Measurements from ENCODE around the gene ZNF341.
"Not testable (repeated sequence)": the region's sequence is repeated elsewhere in the genome, so short reads cannot be mapped to it uniquely, and the experiment has no call there.

ZNF341 gene

GRCh38 chr20:33731693-33732165, at the start of gene ZNF341:
Gene ZNF341, plus strand, starts transcription at chr20:33731996. Its CDS starts 26 bp downstream, at chr20:33732022.
- DNase-seq: peak; percentile 78 to 98 (median 88)
- intact Hi-C loops (cut with DNase I): loop anchor here (5.0 to 10.0 kb wide), 4 partner anchors 44 to 277 kb away; partner anchors contain the start of genes ACTL10, CHMP4B and E2F1

GRCh38 chr20:33684533-33685327, 47.1 kb upstream of the ZNF341 start:
- DNase-seq: no peak
- intact Hi-C loops (cut with DNase I): loop anchor here (5.0 kb wide), 1 partner anchor 48 kb away; the partner anchor contains the start of gene ZNF341

- intact Hi-C loops (cut with DNase I): loop anchor here (5.0 kb wide), 1 partner anchor 47 kb away; the partner anchor contains the start of gene ZNF341
- no peak for DNase-seq
Measured at GRCh38 chr20:33685328-33686099, 46.3 kb upstream of the ZNF341 start.

GRCh38 chr20:33686100-33686983, 45.5 kb upstream of the ZNF341 start, which contains the start of gene E2F1:
Gene E2F1, minus strand, starts transcription at chr20:33686385. Its CDS starts 121 bp downstream, at chr20:33686264.
- intact Hi-C loops (cut with DNase I): loop anchor here (5.0 kb wide), 1 partner anchor 46 kb away; the partner anchor contains the start of gene ZNF341
- DNase-seq: peak; percentile 92 to 99 (median 96)

- intact Hi-C loops (cut with DNase I): loop anchor here (5.0 kb wide), 1 partner anchor 45 kb away; the partner anchor contains the start of gene ZNF341
- no peak for DNase-seq
Measured at GRCh38 chr20:33686984-33687366, 44.8 kb upstream of the ZNF341 start.

GRCh38 chr20:33687370-33687915, 44.4 kb upstream of the ZNF341 start:
- intact Hi-C loops (cut with DNase I): loop anchor here (5.0 kb wide), 1 partner anchor 45 kb away; the partner anchor contains the start of gene ZNF341
- DNase-seq: no peak

- intact Hi-C loops (cut with DNase I): loop anchor here (5.0 kb wide), 1 partner anchor 44 kb away; the partner anchor contains the start of gene ZNF341
- DNase-seq: no peak
Measured at GRCh38 chr20:33687993-33688937, 43.5 kb upstream of the ZNF341 start.

GRCh38 chr20:33688938-33689424, 42.8 kb upstream of the ZNF341 start:
- intact Hi-C loops (cut with DNase I): loop anchor here (5.0 kb wide), 1 partner anchor 43 kb away; the partner anchor contains the start of gene ZNF341
- no peak for DNase-seq

GRCh38 chr20:33689493-33689892, 42.3 kb upstream of the ZNF341 start:
- no peak for DNase-seq
- intact Hi-C loops (cut with DNase I): loop anchor here (5.0 kb wide), 1 partner anchor 43 kb away; the partner anchor contains the start of gene ZNF341

GRCh38 chr20:33689973-33690372, 41.8 kb upstream of the ZNF341 start:
- DNase-seq: no peak
- intact Hi-C loops (cut with DNase I): loop anchor here (5.0 kb wide), 1 partner anchor 42 kb away; the partner anchor contains the start of gene ZNF341

- DNase-seq: no peak
- intact Hi-C loops (cut with DNase I): no loop called here
Measured at GRCh38 chr20:33693289-33693688, 38.5 kb upstream of the ZNF341 start.

- DNase-seq: peak; percentile 66 to 95 (median 78)
Measured at GRCh38 chr20:33693741-33694638, 37.8 kb upstream of the ZNF341 start.

GRCh38 chr20:33694639-33695012, 37.2 kb upstream of the ZNF341 start:
- DNase-seq: no peak

More at GRCh38 chr20:33693741-33694638, 37.8 kb upstream of the ZNF341 start:
- intact Hi-C loops (cut with DNase I): no loop called here

GRCh38 chr20:33696448-33696847, 35.3 kb upstream of the ZNF341 start:
- DNase-seq: no peak
- intact Hi-C loops (cut with DNase I): no loop called here

More at GRCh38 chr20:33694639-33695012, 37.2 kb upstream of the ZNF341 start:
- intact Hi-C loops (cut with DNase I): no loop called here

GRCh38 chr20:33697129-33697528, 34.7 kb upstream of the ZNF341 start:
- intact Hi-C loops (cut with DNase I): no loop called here
- peak; percentile 56 to 97 (median 80) for DNase-seq

GRCh38 chr20:33698966-33699365, 32.8 kb upstream of the ZNF341 start:
- DNase-seq; intact Hi-C loops (cut with DNase I): not testable (repeated sequence)
